HFFc6 (cell line): ENCODE measurements around the gene KPRP. TPM values are rescaled to one million over a fixed set of nuclear protein-coding genes. Genes with fewer than 3 reads are reported as not detected.

Source experiments
- DNase-seq: peaks from one replicate; pipeline ENCODE4 v3.0.0-alpha.2; 2018
- H3K27ac Mint-ChIP-seq: 2 replicates; pipeline ENCODE4 v1.8.0; 2020; ENCODE audit warnings: mild to moderate bottlenecking, mixed read lengths
- H3K27me3 Mint-ChIP-seq: 2 replicates; pipeline ENCODE4 v1.8.0; 2021; ENCODE audit warnings: mild to moderate bottlenecking, moderate library complexity, mixed read lengths; ENCODE audit not compliant: insufficient read depth
- H3K36me3 Mint-ChIP-seq: 2 replicates; pipeline ENCODE4 v1.8.0; 2021; ENCODE audit warnings: low read depth, mixed read lengths
- H3K4me1 Mint-ChIP-seq: 2 replicates; pipeline ENCODE4 v1.8.0; 2020; ENCODE audit warnings: low read depth, mixed read lengths
- H3K4me3 Mint-ChIP-seq: 2 replicates; pipeline ENCODE4 v1.8.0; 2020; ENCODE audit warnings: mild to moderate bottlenecking, moderate library complexity, mixed read lengths
- H3K9me3 Mint-ChIP-seq: 2 replicates; pipeline ENCODE4 v1.8.0; 2020; ENCODE audit warnings: mild to moderate bottlenecking, mixed read lengths
- CTCF ChIP-seq: fragments of 200-600 bp; sonication (generic); IDR thresholded peaks from 2 replicates; pipeline ENCODE4 v1.5.0; 2021; ENCODE audit warnings: antibody characterized with exemption, mild to moderate bottlenecking
- total RNA-seq, 6 experiments: library from RNA; stranded (reverse); fragmentation: NEBNext Ultra II Directional; extraction: Animal tissue kit (Norgen Biotek cat#: 25700); gene quantifications; 2 replicates in 1 of 6; 3 replicates in 5 of 6; pipeline ENCODE4 v1.2.3, GENCODE V29; 2021

Gene KPRP
- total RNA-seq, 6 experiments from 2014 or later, result not detected

GRCh38 chr1:152811050-152811449 is 53.2 kb downstream of the KPRP start:
- Mint-ChIP-seq H3K36me3 (no peaks in the 10 kb centered on the region), H3K4me1 (no peaks in the 10 kb centered on the region), H3K4me3 (no peak overlapping the region), H3K9me3 (no peaks in the 10 kb centered on the region; the same call in 1 of the 2 replicates), H3K27ac (no peak overlapping the region), H3K27me3 (peaks cover 1% of the 10 kb centered on the region; the same call in 1 of the 2 replicates)
- TF ChIP-seq CTCF, result no peak
- no peak for DNase-seq

Other genes starting within 250 kb of the KPRP start
- not detected for gene LCE5A, start 247.2 kb upstream of the KPRP start, total RNA-seq
- not detected for gene CRCT1, start 243.5 kb upstream of the KPRP start, total RNA-seq
- not detected for gene LCE3E, start 191.2 kb upstream of the KPRP start, total RNA-seq
- not detected for gene LCE3D, start 177.5 kb upstream of the KPRP start, total RNA-seq
- gene LCE3C, start 157.8 kb upstream of the KPRP start, total RNA-seq, result not detected
- gene LCE3B, start 144.2 kb upstream of the KPRP start, total RNA-seq, result not detected
- gene LCE3A, start 134.9 kb upstream of the KPRP start, total RNA-seq, result not detected
- gene LCE2D, start 94.6 kb upstream of the KPRP start, total RNA-seq, result not detected
- gene LCE2C, start 82.7 kb upstream of the KPRP start, total RNA-seq, result not detected
- gene LCE2B, start 71.9 kb upstream of the KPRP start, total RNA-seq, result not detected
- gene LCE2A, start 59.7 kb upstream of the KPRP start, total RNA-seq, result 10 to 100 TPM in 2 of 6 experiments, 1 to 10 TPM in 4; 2.1 to 21.0 (median 3.2) TPM
- gene LCE4A, start 49.9 kb upstream of the KPRP start, total RNA-seq, result under 1 TPM in 1 of 6 experiments, not detected in 5; 0.31 TPM
- gene LCE1F, start 17.1 kb downstream of the KPRP start, total RNA-seq, result not detected
- gene LCE1E, start 28.2 kb downstream of the KPRP start, total RNA-seq, result not detected
- not detected for gene LCE1D, start 38.7 kb downstream of the KPRP start, total RNA-seq
- not detected for gene LCE1C, start 48.6 kb downstream of the KPRP start, total RNA-seq
- gene LCE1B, start 53.9 kb downstream of the KPRP start, total RNA-seq, result not detected
- gene LCE1A, start 69.4 kb downstream of the KPRP start, total RNA-seq, result not detected
- gene LCE6A, start 84.8 kb downstream of the KPRP start, total RNA-seq, result not detected
- gene LCE7A, start 102.0 kb downstream of the KPRP start, total RNA-seq, result not detected
- gene SMCP, start 120.3 kb downstream of the KPRP start, total RNA-seq, result not detected
- gene IVL, start 150.5 kb downstream of the KPRP start, total RNA-seq, result not detected
- gene SPRR5, start 189.2 kb downstream of the KPRP start, total RNA-seq, result not detected
- not detected for gene SPRR4, start 212.6 kb downstream of the KPRP start, total RNA-seq
- gene SPRR1A, start 226.1 kb downstream of the KPRP start, total RNA-seq, result not detected
- gene SPRR3, start 243.7 kb downstream of the KPRP start, total RNA-seq, result not detected